H1 (cell line): Measurements from ENCODE around the gene CNTN6.

Experiments used
- BACH1 ChIP-seq: IDR thresholded peaks from 2 replicates; pipeline ENCODE4 v1.6.1; 2012; ENCODE audit warnings: low read length, improper control_type of control experiment
- FOSL1 ChIP-seq: IDR thresholded peaks from 2 replicates; pipeline ENCODE4 v1.6.1; 2011; ENCODE audit warnings: mild to moderate bottlenecking, low read depth, low read length, moderate library complexity; ENCODE audit not compliant: insufficient read depth
- GABPA ChIP-seq: IDR thresholded peaks from 2 replicates; pipeline ENCODE4 v1.6.1; 2011; ENCODE audit warnings: mild to moderate bottlenecking, low read length, moderate library complexity, borderline replicate concordance; ENCODE audit not compliant: insufficient read depth
- POLR2A ChIP-seq, 2 experiments: IDR thresholded peaks; 1 replicate in 1 of 2; 2 replicates in 1 of 2; pipeline ENCODE4 v1.6.1; 2011; ENCODE audit warnings: low read depth in 2 of 2, low read length in 2 of 2, mild to moderate bottlenecking in 2 of 2; ENCODE audit errors: control extremely low read depth in 1 of 2
- SIN3A ChIP-seq, 2 experiments: IDR thresholded peaks in 1 of 2; conservative IDR thresholded peaks in 1 of 2; 2 replicates each; pipeline ENCODE4 v1.6.1; 2011 to 2012; ENCODE audit warnings: low read length in 2 of 2, improper control_type of control experiment in 1 of 2, low read depth in 1 of 2, mild to moderate bottlenecking in 1 of 2
- SUZ12 ChIP-seq: fragments of 200-600 bp; sonication (generic); IDR thresholded peaks from 2 replicates; pipeline ENCODE4 v1.6.1; 2012; ENCODE audit warnings: mild to moderate bottlenecking, inconsistent platforms, low read length, moderate library complexity, mixed read lengths
- TF ChIP-seq, protein P1 (sequence below), 3 experiments: IDR thresholded peaks; 1 replicate in 2 of 3; 2 replicates in 1 of 3; pipeline versions ENCODE4 v1.5.1 to v1.6.1; 2011; ENCODE audit warnings: low read length in 3 of 3, mild to moderate bottlenecking in 3 of 3, inconsistent platforms in 2 of 3, low read depth in 1 of 3, moderate library complexity in 1 of 3; ENCODE audit not compliant: insufficient read depth in 1 of 3; ENCODE audit errors: control extremely low read depth in 1 of 3

- TF ChIP-seq GABPA (no peak), SIN3A (conservative IDR thresholded peaks at IDR 0.05 in 1 of 2, IDR thresholded peaks at IDR 0.05 in 1 of 2; ENCODE audit: low read depth in 1 of 2, low read length in 2 of 2) (no peak), BACH1 (no peak), SUZ12 (no peak), POLR2A (IDR thresholded peaks at IDR 0.05; ENCODE audit: control extremely low read depth in 1 of 2, low read depth in 2 of 2, low read length in 2 of 2) (no peak), FOSL1 (no peak)
- TF ChIP-seq, protein P1, sequence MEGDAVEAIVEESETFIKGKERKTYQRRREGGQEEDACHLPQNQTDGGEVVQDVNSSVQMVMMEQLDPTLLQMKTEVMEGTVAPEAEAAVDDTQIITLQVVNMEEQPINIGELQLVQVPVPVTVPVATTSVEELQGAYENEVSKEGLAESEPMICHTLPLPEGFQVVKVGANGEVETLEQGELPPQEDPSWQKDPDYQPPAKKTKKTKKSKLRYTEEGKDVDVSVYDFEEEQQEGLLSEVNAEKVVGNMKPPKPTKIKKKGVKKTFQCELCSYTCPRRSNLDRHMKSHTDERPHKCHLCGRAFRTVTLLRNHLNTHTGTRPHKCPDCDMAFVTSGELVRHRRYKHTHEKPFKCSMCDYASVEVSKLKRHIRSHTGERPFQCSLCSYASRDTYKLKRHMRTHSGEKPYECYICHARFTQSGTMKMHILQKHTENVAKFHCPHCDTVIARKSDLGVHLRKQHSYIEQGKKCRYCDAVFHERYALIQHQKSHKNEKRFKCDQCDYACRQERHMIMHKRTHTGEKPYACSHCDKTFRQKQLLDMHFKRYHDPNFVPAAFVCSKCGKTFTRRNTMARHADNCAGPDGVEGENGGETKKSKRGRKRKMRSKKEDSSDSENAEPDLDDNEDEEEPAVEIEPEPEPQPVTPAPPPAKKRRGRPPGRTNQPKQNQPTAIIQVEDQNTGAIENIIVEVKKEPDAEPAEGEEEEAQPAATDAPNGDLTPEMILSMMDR (IDR thresholded peaks at IDR 0.05; ENCODE audit: control extremely low read depth in 1 of 3, insufficient read depth in 1 of 3, low read depth in 1 of 3, low read length in 3 of 3): no peak
Observed at GRCh38 chr3:1380926-1381646, 288.3 kb downstream of the CNTN6 start.
